Liver (tissue), 9 donors: Measurements from ENCODE around the gene CST3. TPM values are rescaled to one million over a fixed set of nuclear protein-coding genes. Genes with fewer than 3 reads are reported as not detected.
A peak's percentile ranks its signal among the peaks of the same experiment; 100 is the strongest.

Experiments
- DNase-seq: peaks from one replicate; pipeline ENCODE4 v3.0.0-alpha.2; 2017; ENCODE audit warnings: low spot score
- H3K27ac ChIP-seq, 2 donors: one replicate each; pipeline ENCODE4 v1.7.0; 2013; ENCODE audit warnings: inconsistent platforms in 2 of 2, low read length in 2 of 2, control low read depth in 1 of 2, low read depth in 1 of 2, mild to moderate bottlenecking in 1 of 2
- H3K27me3 ChIP-seq, 4 donors: one replicate each; pipeline versions ENCODE4 v1.6.1 to v1.7.0; 2013; ENCODE audit warnings: low read length in 3 of 4, inconsistent platforms in 1 of 4, mild to moderate bottlenecking in 1 of 4, moderate library complexity in 1 of 4; ENCODE audit not compliant: control insufficient read depth in 4 of 4, insufficient read depth in 4 of 4
- H3K36me3 ChIP-seq, 4 donors: one replicate each; pipeline versions ENCODE4 v1.6.1 to v1.7.0; 2013; ENCODE audit warnings: low read length in 3 of 4, mild to moderate bottlenecking in 3 of 4, low read depth in 1 of 4, moderate library complexity in 1 of 4; ENCODE audit not compliant: control insufficient read depth in 4 of 4, insufficient read depth in 3 of 4
- H3K4me1 ChIP-seq, 4 donors: one replicate each; pipeline versions ENCODE4 v1.6.1 to v1.7.0; 2013; ENCODE audit warnings: low read length in 3 of 4, mild to moderate bottlenecking in 3 of 4, moderate library complexity in 1 of 4; ENCODE audit not compliant: control insufficient read depth in 4 of 4, insufficient read depth in 4 of 4
- H3K4me3 ChIP-seq, 3 donors: one replicate each; pipeline versions ENCODE4 v1.6.1 to v1.7.0; 2013; ENCODE audit warnings: low read length in 3 of 3, control low read depth in 1 of 3, low read depth in 1 of 3, mild to moderate bottlenecking in 1 of 3
- H3K9ac ChIP-seq, 2 donors: one replicate each; pipeline ENCODE4 v1.7.0; 2013; ENCODE audit warnings: low read length in 2 of 2, mild to moderate bottlenecking in 2 of 2, moderate library complexity in 2 of 2, control low read depth in 1 of 2, low read depth in 1 of 2
- H3K9me3 ChIP-seq, 4 donors: one replicate each; pipeline versions ENCODE4 v1.6.1 to v1.7.0; 2013; ENCODE audit warnings: low read length in 3 of 4; ENCODE audit not compliant: control insufficient read depth in 4 of 4
- ATF3 ChIP-seq: IDR thresholded peaks from 2 replicates; pipeline ENCODE4 v1.6.1; 2016; ENCODE audit warnings: antibody characterized with exemption
- CTCF ChIP-seq: fragments of 150-350 bp; IDR thresholded peaks from 2 replicates; pipeline ENCODE4 v1.5.1; 2017; ENCODE audit warnings: improper control_type of control experiment, low read depth, low read length; ENCODE audit not compliant: missing input control
- EGR1 ChIP-seq, 2 donors: IDR thresholded peaks; 2 replicates each; pipeline ENCODE4 v1.6.1; 2016 to 2018; ENCODE audit warnings: antibody characterized with exemption in 2 of 2, low read depth in 2 of 2
- FOXA1 ChIP-seq: IDR thresholded peaks from 2 replicates; pipeline ENCODE4 v1.6.1; 2016; ENCODE audit warnings: antibody characterized with exemption
- FOXA2 ChIP-seq: IDR thresholded peaks from 2 replicates; pipeline ENCODE4 v1.6.1; 2016; ENCODE audit warnings: antibody characterized with exemption
- GABPA ChIP-seq, 2 donors: IDR thresholded peaks in 1 of 2; conservative IDR thresholded peaks in 1 of 2; 2 replicates each; pipeline ENCODE4 v1.6.1; 2016; ENCODE audit warnings: antibody characterized with exemption in 2 of 2, mild to moderate bottlenecking in 1 of 2, moderate library complexity in 1 of 2
- HNF4A ChIP-seq, 2 donors: conservative IDR thresholded peaks; 2 replicates each; pipeline ENCODE4 v1.6.1; 2016; ENCODE audit warnings: antibody characterized with exemption in 2 of 2, mild to moderate bottlenecking in 2 of 2
- HNF4G ChIP-seq: IDR thresholded peaks from 2 replicates; pipeline ENCODE4 v1.6.1; 2016; ENCODE audit warnings: antibody characterized with exemption
- MAX ChIP-seq: IDR thresholded peaks from 2 replicates; pipeline ENCODE4 v1.6.1; 2016; ENCODE audit warnings: antibody characterized with exemption
- NR2F2 ChIP-seq: IDR thresholded peaks from 2 replicates; pipeline ENCODE4 v1.6.1; 2016; ENCODE audit warnings: antibody characterized with exemption
- RAD21 ChIP-seq, 2 donors: IDR thresholded peaks; 2 replicates each; pipeline ENCODE4 v1.6.1; 2016; ENCODE audit warnings: antibody characterized with exemption in 2 of 2, mild to moderate bottlenecking in 2 of 2
- RXRA ChIP-seq, 2 donors: IDR thresholded peaks; 2 replicates each; pipeline ENCODE4 v1.6.1; 2017 to 2018; ENCODE audit warnings: antibody characterized with exemption in 2 of 2, mild to moderate bottlenecking in 1 of 2
- YY1 ChIP-seq: IDR thresholded peaks from 2 replicates; pipeline ENCODE4 v1.6.1; 2016; ENCODE audit warnings: antibody characterized with exemption, mild to moderate bottlenecking
- WGBS: extraction: QIAGEN DNeasy Blood & Tissue Kit; methylation state at CpG from one replicate; pipeline ENCODE4 v1.1.7; 2013; 5-methylcytosine and 5-hydroxymethylcytosine counted together
- polyA plus RNA-seq, 2 donors: library from polyadenylated mRNA; stranded (reverse) in 1 of 2; unstranded in 1 of 2; fragments of 200-250 nt in 1 of 2; fragments of >200 nt in 1 of 2; fragmentation: Nextera tagmentation in 1 of 2; extraction: Ambion mirVana in 1 of 2; gene quantifications; one replicate each; pipeline versions ENCODE4 v1.2.1 to v1.2.3, GENCODE V29; 2013 to 2015
- total RNA-seq, 2 donors: library from RNA; depleted of rRNA; stranded (reverse); fragments of >200 nt; gene quantifications; one replicate each; pipeline ENCODE4 v1.2.3, GENCODE V29; 2014
- donor health status: healthy.
- donor health status: healthy.
- donor health status: healthy.
- donor health status: healthy.
- donor health status: healthy.

The CST3 gene
- total and polyA plus RNA-seq, 4 donors = 153 to 1,712 (median 513) TPM

- TF ChIP-seq YY1 (no peak), GABPA (IDR thresholded peaks at IDR 0.05 in 1 of 2, conservative IDR thresholded peaks at IDR 0.05 in 1 of 2) (no peak), FOXA1 (no peak), NR2F2 (no peak), FOXA2 (no peak), MAX (no peak), CTCF (no peak), RAD21 (IDR thresholded peaks at IDR 0.05) (no peak), ATF3 (no peak), EGR1 (IDR thresholded peaks at IDR 0.05; ENCODE audit: low read depth in 2 of 2) (no peak), RXRA (IDR thresholded peaks at IDR 0.05) (no peak)
- Histone ChIP-seq H3K9ac (no peak overlapping the region), H3K27ac (no peak overlapping the region), H3K36me3 (peaks cover 6 to 20% (median 10%) of the 10 kb centered on the region in 4 donors), H3K27me3 (no peaks in the 10 kb centered on the region), H3K9me3 (no peaks in the 10 kb centered on the region), H3K4me1 (peaks cover 7 to 13% (median 11%) of the 10 kb centered on the region in 4 donors), H3K4me3 (no peak overlapping the region)
- WGBS = 94% methylated on average over 4 of the region's 4 CpGs
- no peak for DNase-seq
These were observed 7.3 kb downstream of the CST3 start for GRCh38 chr20:23630392-23630849.

GRCh38 chr20:23629542-23630391 lies 8.0 kb downstream of the CST3 start:
- no peak for DNase-seq
- no peak overlapping the region for H3K27ac ChIP-seq
- WGBS = 65% methylated on average over 12 of the region's 12 CpGs
- no peaks in the 10 kb centered on the region for H3K27me3 ChIP-seq
- H3K36me3 ChIP-seq = peaks cover 6 to 20% (median 10%) of the 10 kb centered on the region in 4 donors
- peaks cover 3 to 7% (median 6%) of the 10 kb centered on the region in 4 donors for H3K4me1 ChIP-seq
- no peak overlapping the region for H3K9ac ChIP-seq
- H3K4me3 ChIP-seq = no peak overlapping the region
- no peak for TF ChIP-seq FOXA2
- TF ChIP-seq HNF4A (conservative IDR thresholded peaks at IDR 0.05) = peak; percentile 7 to 65
- TF ChIP-seq HNF4G = peak; percentile 29
- peak in 1 of 2 donors; percentile 12 for TF ChIP-seq RXRA (IDR thresholded peaks at IDR 0.05)
- no peak for TF ChIP-seq CTCF
- no peaks in the 10 kb centered on the region for H3K9me3 ChIP-seq
